Kidney epithelial cell (primary cell): Measurements from ENCODE around the gene BCAT1. TPM values are rescaled to one million over a fixed set of nuclear protein-coding genes. Genes with fewer than 3 reads are reported as not detected.

ENCODE experiments used
- DNase-seq: peaks from one replicate; pipeline ENCODE4 v3.0.0-alpha.2; 2010; ENCODE audit warnings: low read depth
- H3K27me3 ChIP-seq: 2 replicates; pipeline ENCODE4 v1.6.0; 2011; ENCODE audit warnings: low read length; ENCODE audit not compliant: control insufficient read depth, insufficient read depth
- H3K36me3 ChIP-seq: 2 replicates; pipeline ENCODE4 v1.5.1; 2011; ENCODE audit warnings: low read length; ENCODE audit not compliant: control insufficient read depth, insufficient read depth
- H3K4me3 ChIP-seq: 2 replicates; pipeline ENCODE4 v1.5.1; 2011; ENCODE audit warnings: low read depth, mild to moderate bottlenecking, control low read depth, low read length
- CTCF ChIP-seq: IDR thresholded peaks from 2 replicates; pipeline ENCODE4 v1.5.1; 2011; ENCODE audit warnings: mild to moderate bottlenecking, moderate library complexity, low read length, control low read depth, inconsistent platforms; ENCODE audit not compliant: insufficient read depth, poor library complexity, severe bottlenecking
- total RNA-seq: library from RNA; depleted of rRNA; stranded (reverse); fragments of >200 nt; gene quantifications from 2 replicates; pipeline ENCODE4 v1.2.3, GENCODE V29; 2015

BCAT1 gene
- total RNA-seq, 1 donor from 2014 or later, result 103 TPM

GRCh38 chr12:24840046-24840800, 108.7 kb downstream of the BCAT1 start:
- TF ChIP-seq CTCF, result no peak
- Histone ChIP-seq H3K36me3 (no peaks in the 10 kb centered on the region), H3K27me3 (no peaks in the 10 kb centered on the region), H3K4me3 (no peak overlapping the region)
- DNase-seq, result no peak

GRCh38 chr12:24839268-24839791, 109.6 kb downstream of the BCAT1 start:
- Histone ChIP-seq H3K27me3 (no peaks in the 10 kb centered on the region), H3K4me3 (no peak overlapping the region), H3K36me3 (no peaks in the 10 kb centered on the region)
- DNase-seq, result no peak
- no peak for TF ChIP-seq CTCF

- DNase-seq, result no peak
- H3K36me3 ChIP-seq, result no peaks in the 10 kb centered on the region
- no peak for TF ChIP-seq CTCF
- no peak overlapping the region for H3K4me3 ChIP-seq
- H3K27me3 ChIP-seq, result no peaks in the 10 kb centered on the region
Measured at GRCh38 chr12:24838531-24838950, 110.4 kb downstream of the BCAT1 start.

GRCh38 chr12:24835377-24835776, 113.5 kb downstream of the BCAT1 start:
- no peak for DNase-seq
- Histone ChIP-seq H3K36me3 (no peaks in the 10 kb centered on the region), H3K4me3 (no peak overlapping the region), H3K27me3 (no peaks in the 10 kb centered on the region)
- TF ChIP-seq CTCF, result no peak

GRCh38 chr12:24833513-24833912, 115.4 kb downstream of the BCAT1 start:
- Histone ChIP-seq H3K4me3 (no peak overlapping the region), H3K27me3 (no peaks in the 10 kb centered on the region), H3K36me3 (no peaks in the 10 kb centered on the region)
- DNase-seq, result no peak
- TF ChIP-seq CTCF, result no peak
